Thoracic aorta (tissue), 2 donors: Measurements from ENCODE around the gene CHRNE. TPM values are rescaled to one million over a fixed set of nuclear protein-coding genes. Genes with fewer than 3 reads are reported as not detected.

Source experiments
- ATAC-seq: fragments of 150-250 bp; one replicate; pipeline ENCODE4 v1.8.0; 2017; ENCODE audit warnings: low read depth; ENCODE audit not compliant: insufficient number of reproducible peaks, low FRiP score
- DNase-seq: peaks from one replicate; pipeline ENCODE4 v3.0.0-alpha.2; 2020; ENCODE audit warnings: low spot score
- H3K27ac ChIP-seq, 2 donors: fragments of 200-600 bp; sonication (generic); 1 replicate in 1 of 2; 2 replicates in 1 of 2; pipeline ENCODE4 v1.5.1; 2016; ENCODE audit warnings: mild to moderate bottlenecking in 2 of 2, moderate library complexity in 2 of 2
- H3K27me3 ChIP-seq: fragments of 200-600 bp; sonication (generic); replicated peaks from 2 replicates; pipeline ENCODE4 v1.6.0; 2016; ENCODE audit warnings: mild to moderate bottlenecking; ENCODE audit not compliant: insufficient read depth
- H3K36me3 ChIP-seq: fragments of 200-600 bp; sonication (generic); one replicate; pipeline ENCODE4 v1.5.1; 2016
- H3K4me1 ChIP-seq, 2 donors: fragments of 200-600 bp; sonication (generic); 1 replicate in 1 of 2; 2 replicates in 1 of 2; pipeline versions ENCODE4 v1.5.1 to v1.6.0; 2016; ENCODE audit warnings: low read depth in 2 of 2, mild to moderate bottlenecking in 1 of 2; ENCODE audit not compliant: control insufficient read depth in 1 of 2
- H3K4me3 ChIP-seq: fragments of 200-600 bp; sonication (generic); 2 replicates; pipeline ENCODE4 v1.5.1; 2016; ENCODE audit warnings: mild to moderate bottlenecking
- H3K9me3 ChIP-seq: fragments of 200-600 bp; sonication (generic); 2 replicates; pipeline ENCODE4 v1.5.1; 2016
- total RNA-seq, 2 donors: library from RNA; depleted of rRNA; stranded (reverse); fragments of >200 nt; gene quantifications; one replicate each; pipeline versions ENCODE4 v1.1.0 to v1.2.3, GENCODE V29; 2016
- TF ChIP-seq, protein P1 (sequence below): fragments of 200-600 bp; sonication (generic); IDR thresholded peaks from one replicate; pipeline ENCODE4 v1.5.1; 2019; ENCODE audit warnings: antibody characterized with exemption

The CHRNE gene
- total RNA-seq, 2 donors from 2014 or later = 4.1 TPM; not detected in 1

DNA sequence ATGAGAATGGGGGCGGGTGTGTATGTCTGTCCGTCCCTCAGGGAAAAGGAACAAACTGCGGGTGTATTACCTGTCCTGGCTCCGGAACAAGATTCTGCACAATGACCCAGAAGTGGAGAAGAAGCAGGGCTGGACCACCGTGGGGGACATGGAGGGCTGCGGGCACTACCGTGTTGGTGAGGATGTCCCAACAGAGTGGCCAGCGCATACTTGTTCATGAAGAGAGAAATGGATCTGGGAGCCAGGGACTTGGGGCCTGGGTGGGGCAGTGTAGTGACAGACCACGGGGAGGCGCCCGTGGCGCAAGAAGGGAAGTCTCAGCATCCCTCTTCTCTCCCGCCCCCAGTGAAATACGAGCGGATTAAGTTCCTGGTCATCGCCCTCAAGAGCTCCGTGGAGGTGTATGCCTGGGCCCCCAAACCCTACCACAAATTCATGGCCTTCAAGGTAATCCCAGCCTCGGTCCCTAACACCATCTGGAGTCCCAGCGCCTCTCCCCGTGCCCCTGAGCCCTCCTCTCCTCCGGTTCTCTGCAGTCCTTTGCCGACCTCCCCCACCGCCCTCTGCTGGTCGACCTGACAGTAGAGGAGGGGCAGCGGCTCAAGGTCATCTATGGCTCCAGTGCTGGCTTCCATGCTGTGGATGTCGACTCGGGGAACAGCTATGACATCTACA is 7.1 kb downstream of the CHRNE start:
- peaks cover 48% of the 10 kb centered on the region for H3K36me3 ChIP-seq
- H3K4me1 ChIP-seq = peaks cover 0 to 16% of the 10 kb centered on the region in 2 donors
- H3K4me3 ChIP-seq = no peak overlapping the region
- ATAC-seq = no peak
- no peak for DNase-seq
- no peaks in the 10 kb centered on the region for H3K9me3 ChIP-seq
- H3K27ac ChIP-seq = no peak overlapping the region
- TF ChIP-seq, protein P1, sequence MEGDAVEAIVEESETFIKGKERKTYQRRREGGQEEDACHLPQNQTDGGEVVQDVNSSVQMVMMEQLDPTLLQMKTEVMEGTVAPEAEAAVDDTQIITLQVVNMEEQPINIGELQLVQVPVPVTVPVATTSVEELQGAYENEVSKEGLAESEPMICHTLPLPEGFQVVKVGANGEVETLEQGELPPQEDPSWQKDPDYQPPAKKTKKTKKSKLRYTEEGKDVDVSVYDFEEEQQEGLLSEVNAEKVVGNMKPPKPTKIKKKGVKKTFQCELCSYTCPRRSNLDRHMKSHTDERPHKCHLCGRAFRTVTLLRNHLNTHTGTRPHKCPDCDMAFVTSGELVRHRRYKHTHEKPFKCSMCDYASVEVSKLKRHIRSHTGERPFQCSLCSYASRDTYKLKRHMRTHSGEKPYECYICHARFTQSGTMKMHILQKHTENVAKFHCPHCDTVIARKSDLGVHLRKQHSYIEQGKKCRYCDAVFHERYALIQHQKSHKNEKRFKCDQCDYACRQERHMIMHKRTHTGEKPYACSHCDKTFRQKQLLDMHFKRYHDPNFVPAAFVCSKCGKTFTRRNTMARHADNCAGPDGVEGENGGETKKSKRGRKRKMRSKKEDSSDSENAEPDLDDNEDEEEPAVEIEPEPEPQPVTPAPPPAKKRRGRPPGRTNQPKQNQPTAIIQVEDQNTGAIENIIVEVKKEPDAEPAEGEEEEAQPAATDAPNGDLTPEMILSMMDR = no peak
- H3K27me3 ChIP-seq = no peaks in the 10 kb centered on the region

DNA sequence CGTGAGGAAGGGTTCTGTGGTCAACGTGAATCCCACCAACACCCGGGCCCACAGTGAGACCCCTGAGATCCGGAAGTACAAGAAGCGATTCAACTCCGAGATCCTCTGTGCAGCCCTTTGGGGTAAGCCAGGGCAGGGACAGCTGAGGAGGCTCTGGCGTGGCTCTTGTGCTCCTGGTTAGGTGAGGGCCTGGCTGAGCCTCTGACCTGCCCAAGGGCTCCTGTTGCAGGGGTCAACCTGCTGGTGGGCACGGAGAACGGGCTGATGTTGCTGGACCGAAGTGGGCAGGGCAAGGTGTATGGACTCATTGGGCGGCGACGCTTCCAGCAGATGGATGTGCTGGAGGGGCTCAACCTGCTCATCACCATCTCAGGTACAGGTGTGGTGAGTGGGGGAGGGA is 7.8 kb downstream of the CHRNE start:
- TF ChIP-seq, protein P1 = no peak
- H3K9me3 ChIP-seq = no peaks in the 10 kb centered on the region
- H3K27ac ChIP-seq = no peak overlapping the region
- no peak overlapping the region for H3K4me3 ChIP-seq
- H3K4me1 ChIP-seq = peaks cover 0 to 16% of the 10 kb centered on the region in 2 donors
- ATAC-seq (no peak), DNase-seq (no peak)
- H3K27me3 ChIP-seq = no peaks in the 10 kb centered on the region
- peaks cover 55% of the 10 kb centered on the region for H3K36me3 ChIP-seq

DNA sequence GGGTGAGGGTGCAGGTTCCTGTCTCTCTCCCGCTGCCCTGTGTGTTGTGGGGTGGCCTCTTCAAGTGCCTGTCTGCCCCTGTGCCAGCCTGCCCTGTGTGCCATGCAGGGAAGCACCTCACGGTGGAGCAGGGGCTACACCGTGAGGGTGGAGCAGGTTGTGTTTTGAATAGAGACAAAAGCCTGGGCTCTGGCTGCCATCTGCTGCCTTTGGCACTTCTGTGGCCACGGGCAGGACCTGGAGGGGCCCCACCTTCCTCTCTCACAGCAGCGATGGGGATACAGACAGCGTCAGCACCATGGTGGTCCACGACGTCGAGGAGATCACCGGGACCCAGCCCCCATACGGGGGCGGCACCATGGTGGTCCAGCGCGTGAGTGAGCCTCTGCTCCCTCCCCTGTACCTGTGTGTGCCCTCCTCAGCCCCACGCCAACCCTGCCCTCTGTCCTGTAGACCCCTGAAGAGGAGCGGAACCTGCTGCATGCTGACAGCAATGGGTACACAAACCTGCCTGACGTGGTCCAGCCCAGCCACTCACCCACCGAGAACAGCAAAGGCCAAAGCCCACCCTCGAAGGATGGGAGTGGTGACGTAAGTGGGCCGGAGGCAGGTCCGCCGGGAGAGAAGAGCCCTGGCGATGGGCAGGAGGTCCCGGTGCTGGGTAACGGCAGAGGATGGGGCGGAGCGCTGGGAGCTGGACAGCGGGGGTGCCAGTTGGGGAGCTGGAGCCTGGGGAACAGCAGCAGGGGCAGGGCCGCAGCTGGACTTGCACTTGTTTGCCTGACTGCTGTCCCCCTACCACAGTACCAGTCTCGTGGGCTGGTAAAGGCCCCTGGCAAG is 9.0 kb downstream of the CHRNE start:
- ATAC-seq = no peak
- DNase-seq = no peak
- Histone ChIP-seq H3K27ac (no peak overlapping the region), H3K4me3 (no peak overlapping the region), H3K9me3 (no peaks in the 10 kb centered on the region), H3K36me3 (peaks cover 59% of the 10 kb centered on the region), H3K4me1 (peaks cover 0 to 4% of the 10 kb centered on the region in 2 donors), H3K27me3 (no peaks in the 10 kb centered on the region)
- TF ChIP-seq, protein P1 = no peak

DNA sequence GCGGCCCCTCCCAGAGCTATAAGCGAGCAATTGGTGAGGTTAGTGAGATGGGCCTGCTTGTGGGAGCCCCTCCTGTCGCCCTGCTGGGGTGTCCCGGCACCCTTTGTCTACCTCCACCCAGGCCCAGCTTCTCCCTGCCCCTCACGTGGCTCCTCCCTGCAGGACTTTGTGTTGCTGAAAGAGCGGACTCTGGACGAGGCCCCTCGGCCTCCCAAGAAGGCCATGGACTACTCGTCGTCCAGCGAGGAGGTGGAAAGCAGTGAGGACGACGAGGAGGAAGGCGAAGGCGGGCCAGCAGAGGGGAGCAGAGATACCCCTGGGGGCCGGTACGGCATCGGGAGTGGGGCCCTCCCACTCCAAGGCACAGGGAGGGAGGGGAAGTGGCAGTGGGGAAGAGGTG is 9.6 kb downstream of the CHRNE start:
- TF ChIP-seq, protein P1 = no peak
- H3K36me3 ChIP-seq = peaks cover 59% of the 10 kb centered on the region
- no peaks in the 10 kb centered on the region for H3K27me3 ChIP-seq
- no peak overlapping the region for H3K4me3 ChIP-seq
- H3K9me3 ChIP-seq = no peaks in the 10 kb centered on the region
- H3K27ac ChIP-seq = no peak overlapping the region
- no peak for DNase-seq
- no peak for ATAC-seq
- no peaks in the 10 kb centered on the region for H3K4me1 ChIP-seq

DNA sequence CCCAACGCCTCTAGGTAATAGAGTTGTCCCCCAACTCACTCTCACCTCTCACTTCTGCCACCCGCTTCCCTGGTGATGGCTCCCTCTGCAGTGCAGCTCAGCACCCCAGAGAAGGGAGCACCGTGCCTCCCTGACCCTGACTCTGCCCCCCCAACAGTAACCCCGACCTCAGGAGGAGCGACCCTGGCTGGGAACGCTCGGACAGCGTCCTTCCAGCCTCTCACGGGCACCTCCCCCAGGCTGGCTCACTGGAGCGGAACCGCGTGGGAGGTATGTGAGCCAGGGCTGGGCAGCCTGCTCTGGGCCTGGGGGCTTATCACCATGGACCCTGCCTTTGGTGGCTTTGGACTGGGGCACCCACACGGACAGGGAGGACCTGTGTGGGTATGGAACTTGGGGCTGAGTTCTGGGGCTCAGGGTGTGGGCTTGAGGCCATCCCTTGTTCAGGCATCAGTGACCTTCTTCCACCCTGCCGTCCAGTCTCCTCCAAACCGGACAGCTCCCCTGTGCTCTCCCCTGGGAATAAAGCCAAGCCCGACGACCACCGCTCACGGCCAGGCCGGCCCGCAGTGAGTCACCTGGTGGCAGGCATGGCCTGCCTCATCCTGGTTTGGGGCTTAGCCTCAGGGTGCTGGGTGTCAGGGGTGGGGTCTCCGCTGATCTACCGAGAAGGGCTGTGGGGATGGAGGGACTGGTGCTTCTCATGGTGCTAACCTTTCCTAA is 10.2 kb downstream of the CHRNE start:
- H3K9me3 ChIP-seq = no peaks in the 10 kb centered on the region
- H3K27ac ChIP-seq = no peak overlapping the region
- no peak overlapping the region for H3K4me3 ChIP-seq
- no peaks in the 10 kb centered on the region for H3K4me1 ChIP-seq
- ATAC-seq (no peak), DNase-seq (no peak)
- TF ChIP-seq, protein P1 = no peak
- peaks cover 59% of the 10 kb centered on the region for H3K36me3 ChIP-seq
- no peaks in the 10 kb centered on the region for H3K27me3 ChIP-seq
